ENCODE results near the gene CDKN2C.
A peak's percentile ranks its signal among the peaks of the same experiment; 100 is the strongest.

CDKN2C gene

GRCh38 chr1:50976111-50976889, 6.3 kb downstream of the CDKN2C start (continued):
- TF ChIP-seq ZBTB11 (tag by site-specific recombination; conservative IDR thresholded peaks at IDR 0.05; ENCODE audit: low read depth) (peak; percentile 54), ZBTB20 (tag by site-specific recombination; IDR thresholded peaks at IDR 0.05) (peak; percentile 76), ZNF19 (tag by site-specific recombination; IDR thresholded peaks at IDR 0.05; ENCODE audit: low read depth) (no peak), ZNF10 (tag by site-specific recombination; IDR thresholded peaks at IDR 0.05) (no peak), YY2 (tag by site-specific recombination; IDR thresholded peaks at IDR 0.05) (0 out of 2 replicates have a peak, but pooled peaks have one; percentile 26), MZF1 (tag by site-specific recombination; IDR thresholded peaks at IDR 0.05; ENCODE audit: borderline replicate concordance) (peak; percentile 73)

- POLR2A ChIA-PET: interaction anchor here (0.8 to 8.1 kb wide), 8 partner anchors 8 to 307 kb away, joined by 3 to 157 read pairs (median 4); partner anchors contain the start of genes CDKN2C and FAF1
- CTCF ChIA-PET: interaction anchor here (0.6 to 3.2 kb wide), 6 partner anchors 11 to 309 kb away, joined by 3 to 13 read pairs (median 4); partner anchors contain the start of gene FAF1
- Histone ChIP-seq H3K9me3 (ENCODE audit: control insufficient read depth, insufficient read depth, low read depth, low read length) (no peaks in the 10 kb centered on the region), H3K36me3 (ENCODE audit: control insufficient read depth in 2 of 2, insufficient read depth in 1 of 2, low read length in 2 of 2) (peaks cover 0 to 2% of the 10 kb centered on the region in 2 experiments; a peak in 1 of 3 replicates), H3K4me1 (ENCODE audit: control insufficient read depth, insufficient read depth, low read length) (peaks cover 10% of the 10 kb centered on the region; the same call in 1 of the 2 replicates), H3K4me3 (ENCODE audit: low read depth, low read length) (peak overlapping the region; percentile 98), H3K27ac (ENCODE audit: extremely low read depth, low read depth, low read length) (peak overlapping the region; percentile 99)
- TF ChIP-seq ZNF335 (tag by site-specific recombination; conservative IDR thresholded peaks at IDR 0.05): peak; percentile 47
- no peak for TF ChIP-seq ATF2 (tag by site-specific recombination; IDR thresholded peaks at IDR 0.05; ENCODE audit: low read depth)
- TF ChIP-seq HIC1 (tag by site-specific recombination; IDR thresholded peaks at IDR 0.05): no peak
- peak; percentile 55; the same call in 1 of the 2 replicates for TF ChIP-seq ZFP3 (tag by site-specific recombination; IDR thresholded peaks at IDR 0.05; ENCODE audit: low read depth)
- TF ChIP-seq ZNF600 (tag by site-specific recombination; IDR thresholded peaks at IDR 0.05): peak; percentile 57
- peak; percentile 98 for TF ChIP-seq ZBTB20 (tag by site-specific recombination; IDR thresholded peaks at IDR 0.05)
- TF ChIP-seq IKZF3 (tag by site-specific recombination; IDR thresholded peaks at IDR 0.05): peak; percentile 78
- peak; percentile 32; the same call in 1 of the 2 replicates for TF ChIP-seq KLF8 (tag by site-specific recombination; IDR thresholded peaks at IDR 0.05)
- TF ChIP-seq OVOL3 (tag by site-specific recombination; IDR thresholded peaks at IDR 0.05): 0 out of 2 replicates have a peak, but pooled peaks have one; percentile 59
- TF ChIP-seq ZNF366 (tag by site-specific recombination; conservative IDR thresholded peaks at IDR 0.05): peak; percentile 37; the same call in 1 of the 2 replicates
- peak; percentile 41; the same call in 1 of the 2 replicates for TF ChIP-seq PRDM4 (tag by site-specific recombination; IDR thresholded peaks at IDR 0.05)
- TF ChIP-seq ZBTB11 (tag by site-specific recombination; conservative IDR thresholded peaks at IDR 0.05; ENCODE audit: low read depth): 0 out of 2 replicates have a peak, but pooled peaks have one; percentile 10
These were observed 7.0 kb downstream of the CDKN2C start for GRCh38 chr1:50976890-50977574.

Data from HEK293 (cell line).